ENCODE data around the gene ST3GAL5.

GRCh38 chr2:85828725-85829124 lies 60.1 kb downstream of the ST3GAL5 start:
- no peak for TF ChIP-seq CTCF (IDR thresholded peaks at IDR 0.05; ENCODE audit: insufficient read depth, low read depth, low read length)
- no peak for TF ChIP-seq EZH2 (IDR thresholded peaks at IDR 0.05; ENCODE audit: insufficient read depth, low read length)

All from astrocyte (in vitro differentiated cells and primary cell).